ENCODE measurements around the gene SGIP1. TPM values are rescaled to one million over a fixed set of nuclear protein-coding genes. Genes with fewer than 3 reads are reported as not detected.

The SGIP1 gene
- total RNA-seq, 1 donor from 2014 or later: 16.0 TPM

GRCh38 chr1:66695116-66695515, 161.2 kb downstream of the SGIP1 start:
- Mint-ChIP-seq H3K27ac (no peak overlapping the region), H3K36me3 (ENCODE audit: insufficient read depth) (no peaks in the 10 kb centered on the region), H3K27me3 (peaks cover 2% of the 10 kb centered on the region), H3K9me3 (ENCODE audit: low read depth) (no peaks in the 10 kb centered on the region), H3K4me3 (ENCODE audit: low read depth) (no peak overlapping the region), H3K4me1 (ENCODE audit: low read depth) (peaks cover 19% of the 10 kb centered on the region)
- no peak for DNase-seq (ENCODE audit: low spot score, unreplicated experiment)
- no peak for TF ChIP-seq CTCF (IDR thresholded peaks at IDR 0.05; ENCODE audit: unreplicated experiment)

GRCh38 chr1:66696771-66697170, 162.8 kb downstream of the SGIP1 start:
- Mint-ChIP-seq H3K36me3 (ENCODE audit: insufficient read depth) (no peaks in the 10 kb centered on the region), H3K27ac (no peak overlapping the region), H3K27me3 (no peaks in the 10 kb centered on the region), H3K9me3 (ENCODE audit: low read depth) (no peaks in the 10 kb centered on the region), H3K4me1 (ENCODE audit: low read depth) (peaks cover 23% of the 10 kb centered on the region), H3K4me3 (ENCODE audit: low read depth) (no peak overlapping the region)
- DNase-seq (ENCODE audit: low spot score, unreplicated experiment): no peak
- TF ChIP-seq CTCF (IDR thresholded peaks at IDR 0.05; ENCODE audit: unreplicated experiment): no peak

- Mint-ChIP-seq H3K4me1 (ENCODE audit: low read depth) (peaks cover 16% of the 10 kb centered on the region), H3K4me3 (ENCODE audit: low read depth) (no peak overlapping the region), H3K27ac (no peak overlapping the region), H3K36me3 (ENCODE audit: insufficient read depth) (no peaks in the 10 kb centered on the region), H3K9me3 (ENCODE audit: low read depth) (no peaks in the 10 kb centered on the region), H3K27me3 (no peaks in the 10 kb centered on the region)
- DNase-seq (ENCODE audit: low spot score, unreplicated experiment): no peak
- TF ChIP-seq CTCF (IDR thresholded peaks at IDR 0.05; ENCODE audit: unreplicated experiment): no peak
These were observed 165.3 kb downstream of the SGIP1 start for GRCh38 chr1:66699213-66699612.

- no peak for DNase-seq (ENCODE audit: low spot score, unreplicated experiment)
- H3K27ac Mint-ChIP-seq: no peak overlapping the region
These were observed 170.4 kb downstream of the SGIP1 start for GRCh38 chr1:66704177-66704875.

GRCh38 chr1:66705110-66705509, 171.2 kb downstream of the SGIP1 start:
- Mint-ChIP-seq H3K27ac (no peak overlapping the region), H3K9me3 (ENCODE audit: low read depth) (no peaks in the 10 kb centered on the region), H3K36me3 (ENCODE audit: insufficient read depth) (no peaks in the 10 kb centered on the region), H3K4me3 (ENCODE audit: low read depth) (no peak overlapping the region), H3K27me3 (no peaks in the 10 kb centered on the region), H3K4me1 (ENCODE audit: low read depth) (peaks cover 15% of the 10 kb centered on the region)
- no peak for DNase-seq (ENCODE audit: low spot score, unreplicated experiment)
- TF ChIP-seq CTCF (IDR thresholded peaks at IDR 0.05; ENCODE audit: unreplicated experiment): no peak

More at GRCh38 chr1:66704177-66704875, 170.4 kb downstream of the SGIP1 start:
- no peak for TF ChIP-seq CTCF (IDR thresholded peaks at IDR 0.05; ENCODE audit: unreplicated experiment)
- H3K4me1 Mint-ChIP-seq (ENCODE audit: low read depth): peaks cover 15% of the 10 kb centered on the region
- no peaks in the 10 kb centered on the region for H3K27me3 Mint-ChIP-seq
- no peaks in the 10 kb centered on the region for H3K9me3 Mint-ChIP-seq (ENCODE audit: low read depth)
- no peak overlapping the region for H3K4me3 Mint-ChIP-seq (ENCODE audit: low read depth)
- no peaks in the 10 kb centered on the region for H3K36me3 Mint-ChIP-seq (ENCODE audit: insufficient read depth)

All from progenitor cell of endocrine pancreas (in vitro differentiated cells).